ENCODE results near the gene PPP5C. TPM values are rescaled to one million over a fixed set of nuclear protein-coding genes. Genes with fewer than 3 reads are reported as not detected.

Gene PPP5C
- total and polyA plus RNA-seq, 9 of the 15 experiments (the other 6 are each of a cell fraction or from before 2014, with no cell fraction given): 1.9 to 166 (median 108) TPM

DNA sequence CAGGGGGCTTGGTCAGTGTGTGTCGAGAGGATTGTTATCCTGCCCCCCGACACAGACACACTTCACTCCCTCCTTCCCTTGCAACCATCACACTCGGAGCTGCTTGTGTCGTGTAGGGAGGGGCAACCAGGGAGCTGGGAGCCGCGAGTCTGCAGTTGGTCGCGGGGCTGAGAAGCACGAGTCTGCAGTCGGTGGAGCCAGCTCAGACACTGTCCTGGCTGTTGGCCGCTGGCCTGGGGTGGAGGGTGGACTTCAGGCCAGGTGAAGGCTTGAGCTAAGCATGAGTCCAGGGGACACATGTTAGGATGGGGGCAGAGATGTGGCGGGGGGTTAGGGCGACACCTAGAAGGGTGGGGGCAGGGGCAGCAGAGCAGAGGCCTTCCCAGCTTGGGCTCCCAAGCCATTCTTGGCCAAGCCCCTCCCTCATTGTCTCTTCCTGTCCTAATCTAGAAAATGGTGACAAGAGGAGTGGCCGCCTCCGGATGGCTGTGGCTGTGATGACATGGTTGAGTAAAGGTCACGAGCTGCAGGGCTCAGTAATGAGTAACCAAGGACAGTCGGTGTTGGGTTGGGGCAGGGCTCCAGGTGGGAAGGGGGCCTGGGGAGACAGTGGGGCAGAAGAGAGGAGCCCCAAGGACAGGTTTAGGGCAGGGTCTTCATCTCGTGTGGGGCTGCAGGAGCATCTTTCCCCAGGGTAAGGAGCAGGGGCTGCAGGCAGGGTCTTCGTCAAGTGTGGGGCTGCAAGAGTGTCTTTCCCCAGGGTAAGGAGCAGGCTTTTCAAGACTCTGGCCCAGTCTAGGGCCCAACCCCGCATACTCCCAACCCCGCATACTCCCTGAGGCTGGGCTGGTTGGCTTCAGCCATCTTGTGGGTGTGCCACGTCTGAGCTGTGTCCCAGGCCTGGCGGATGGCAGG, 8.6 kb downstream of the PPP5C start (continued):
- no peak for TF ChIP-seq NR2C1 (IDR thresholded peaks at IDR 0.05)
- peak; percentile 63; the same call in 1 of the 2 replicates for TF ChIP-seq NR2C1 (tag; IDR thresholded peaks at IDR 0.05)
- TF ChIP-seq, protein P1, sequence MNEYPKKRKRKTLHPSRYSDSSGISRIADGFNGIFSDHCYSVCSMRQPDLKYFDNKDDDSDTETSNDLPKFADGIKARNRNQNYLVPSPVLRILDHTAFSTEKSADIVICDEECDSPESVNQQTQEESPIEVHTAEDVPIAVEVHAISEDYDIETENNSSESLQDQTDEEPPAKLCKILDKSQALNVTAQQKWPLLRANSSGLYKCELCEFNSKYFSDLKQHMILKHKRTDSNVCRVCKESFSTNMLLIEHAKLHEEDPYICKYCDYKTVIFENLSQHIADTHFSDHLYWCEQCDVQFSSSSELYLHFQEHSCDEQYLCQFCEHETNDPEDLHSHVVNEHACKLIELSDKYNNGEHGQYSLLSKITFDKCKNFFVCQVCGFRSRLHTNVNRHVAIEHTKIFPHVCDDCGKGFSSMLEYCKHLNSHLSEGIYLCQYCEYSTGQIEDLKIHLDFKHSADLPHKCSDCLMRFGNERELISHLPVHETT (CRISPR knock-in tag; conservative IDR thresholded peaks at IDR 0.05 in 1 of 2, IDR thresholded peaks at IDR 0.05 in 1 of 2): peak in 1 of 2 experiments; percentile 39; a peak in 1 of 4 replicates
- no peak for TF ChIP-seq XRCC5 (IDR thresholded peaks at IDR 0.05; ENCODE audit: low read depth, low read length)
- TF ChIP-seq MBD2 (IDR thresholded peaks at IDR 0.05; ENCODE audit: borderline replicate concordance, low read depth): no peak
- no peak for TF ChIP-seq PHB2 (IDR thresholded peaks at IDR 0.05; ENCODE audit: low read depth)
- peak; percentile 31; the same call in 1 of the 2 replicates for TF ChIP-seq BHLHE40 (IDR thresholded peaks at IDR 0.05; ENCODE audit: low read length)
- TF ChIP-seq, protein P2, sequence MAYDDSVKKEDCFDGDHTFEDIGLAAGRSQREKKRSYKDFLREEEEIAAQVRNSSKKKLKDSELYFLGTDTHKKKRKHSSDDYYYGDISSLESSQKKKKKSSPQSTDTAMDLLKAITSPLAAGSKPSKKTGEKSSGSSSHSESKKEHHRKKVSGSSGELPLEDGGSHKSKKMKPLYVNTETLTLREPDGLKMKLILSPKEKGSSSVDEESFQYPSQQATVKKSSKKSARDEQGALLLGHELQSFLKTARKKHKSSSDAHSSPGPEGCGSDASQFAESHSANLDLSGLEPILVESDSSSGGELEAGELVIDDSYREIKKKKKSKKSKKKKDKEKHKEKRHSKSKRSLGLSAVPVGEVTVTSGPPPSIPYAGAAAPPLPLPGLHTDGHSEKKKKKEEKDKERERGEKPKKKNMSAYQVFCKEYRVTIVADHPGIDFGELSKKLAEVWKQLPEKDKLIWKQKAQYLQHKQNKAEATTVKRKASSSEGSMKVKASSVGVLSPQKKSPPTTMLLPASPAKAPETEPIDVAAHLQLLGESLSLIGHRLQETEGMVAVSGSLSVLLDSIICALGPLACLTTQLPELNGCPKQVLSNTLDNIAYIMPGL (CRISPR knock-in tag; IDR thresholded peaks at IDR 0.05): no peak
- TF ChIP-seq, protein P3, sequence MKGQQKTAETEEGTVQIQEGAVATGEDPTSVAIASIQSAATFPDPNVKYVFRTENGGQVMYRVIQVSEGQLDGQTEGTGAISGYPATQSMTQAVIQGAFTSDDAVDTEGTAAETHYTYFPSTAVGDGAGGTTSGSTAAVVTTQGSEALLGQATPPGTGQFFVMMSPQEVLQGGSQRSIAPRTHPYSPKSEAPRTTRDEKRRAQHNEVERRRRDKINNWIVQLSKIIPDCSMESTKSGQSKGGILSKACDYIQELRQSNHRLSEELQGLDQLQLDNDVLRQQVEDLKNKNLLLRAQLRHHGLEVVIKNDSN (CRISPR knock-in tag; IDR thresholded peaks at IDR 0.05): peak; percentile 36; the same call in 1 of the 2 replicates
- TF ChIP-seq KAT2B (IDR thresholded peaks at IDR 0.05; ENCODE audit: low read depth, low read length): no peak
- TF ChIP-seq ZNF583 (CRISPR knock-in tag; IDR thresholded peaks at IDR 0.05): no peak
- no peak for TF ChIP-seq SPI1 (IDR thresholded peaks at IDR 0.05; ENCODE audit: borderline replicate concordance, low read depth, low read length)
- TF ChIP-seq, protein P4, sequence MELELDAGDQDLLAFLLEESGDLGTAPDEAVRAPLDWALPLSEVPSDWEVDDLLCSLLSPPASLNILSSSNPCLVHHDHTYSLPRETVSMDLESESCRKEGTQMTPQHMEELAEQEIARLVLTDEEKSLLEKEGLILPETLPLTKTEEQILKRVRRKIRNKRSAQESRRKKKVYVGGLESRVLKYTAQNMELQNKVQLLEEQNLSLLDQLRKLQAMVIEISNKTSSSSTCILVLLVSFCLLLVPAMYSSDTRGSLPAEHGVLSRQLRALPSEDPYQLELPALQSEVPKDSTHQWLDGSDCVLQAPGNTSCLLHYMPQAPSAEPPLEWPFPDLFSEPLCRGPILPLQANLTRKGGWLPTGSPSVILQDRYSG (tag; conservative IDR thresholded peaks at IDR 0.05; ENCODE audit: low read depth): no peak
- TF ChIP-seq MCM5 (IDR thresholded peaks at IDR 0.05; ENCODE audit: low read depth): no peak
- peak; percentile 57 for TF ChIP-seq ETV1 (tag; conservative IDR thresholded peaks at IDR 0.05; ENCODE audit: low read depth)
- no peak for TF ChIP-seq GABPB1 (CRISPR knock-in tag; IDR thresholded peaks at IDR 0.05)
- TF ChIP-seq FOSL1 (tag; conservative IDR thresholded peaks at IDR 0.05): peak; percentile 53
- no peak for TF ChIP-seq ZNF444 (CRISPR knock-in tag; IDR thresholded peaks at IDR 0.05)
- TF ChIP-seq, protein P5, sequence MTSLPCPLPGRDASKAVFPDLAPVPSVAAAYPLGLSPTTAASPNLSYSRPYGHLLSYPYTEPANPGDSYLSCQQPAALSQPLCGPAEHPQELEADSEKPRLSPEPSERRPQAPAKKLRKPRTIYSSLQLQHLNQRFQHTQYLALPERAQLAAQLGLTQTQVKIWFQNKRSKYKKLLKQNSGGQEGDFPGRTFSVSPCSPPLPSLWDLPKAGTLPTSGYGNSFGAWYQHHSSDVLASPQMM (CRISPR knock-in tag; IDR thresholded peaks at IDR 0.05): no peak
- TF ChIP-seq, protein P6, sequence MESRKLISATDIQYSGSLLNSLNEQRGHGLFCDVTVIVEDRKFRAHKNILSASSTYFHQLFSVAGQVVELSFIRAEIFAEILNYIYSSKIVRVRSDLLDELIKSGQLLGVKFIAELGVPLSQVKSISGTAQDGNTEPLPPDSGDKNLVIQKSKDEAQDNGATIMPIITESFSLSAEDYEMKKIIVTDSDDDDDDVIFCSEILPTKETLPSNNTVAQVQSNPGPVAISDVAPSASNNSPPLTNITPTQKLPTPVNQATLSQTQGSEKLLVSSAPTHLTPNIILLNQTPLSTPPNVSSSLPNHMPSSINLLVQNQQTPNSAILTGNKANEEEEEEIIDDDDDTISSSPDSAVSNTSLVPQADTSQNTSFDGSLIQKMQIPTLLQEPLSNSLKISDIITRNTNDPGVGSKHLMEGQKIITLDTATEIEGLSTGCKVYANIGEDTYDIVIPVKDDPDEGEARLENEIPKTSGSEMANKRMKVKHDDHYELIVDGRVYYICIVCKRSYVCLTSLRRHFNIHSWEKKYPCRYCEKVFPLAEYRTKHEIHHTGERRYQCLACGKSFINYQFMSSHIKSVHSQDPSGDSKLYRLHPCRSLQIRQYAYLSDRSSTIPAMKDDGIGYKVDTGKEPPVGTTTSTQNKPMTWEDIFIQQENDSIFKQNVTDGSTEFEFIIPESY (CRISPR knock-in tag; IDR thresholded peaks at IDR 0.05): peak; percentile 40; the same call in 1 of the 2 replicates
